Measurements from ENCODE around the gene PLEKHO2. TPM values are rescaled to one million over a fixed set of nuclear protein-coding genes. Genes with fewer than 3 reads are reported as not detected.

The PLEKHO2 gene
- total and polyA plus RNA-seq, 2 of the 8 experiments (the other 6 are each of a cell fraction or from before 2014, with no cell fraction given): 16.9 to 20.1 TPM

GRCh38 chr15:64847448-64847847, 5.7 kb downstream of the PLEKHO2 start (continued):
- TF ChIP-seq TAF1 (IDR thresholded peaks at IDR 0.05; ENCODE audit: low read depth, low read length) (no peak), CBX8 (IDR thresholded peaks at IDR 0.05; ENCODE audit: borderline replicate concordance, low read depth, low read length) (no peak), JUN (IDR thresholded peaks at IDR 0.05; ENCODE audit: low read depth, low read length) (no peak), HDAC2 (IDR thresholded peaks at IDR 0.05; ENCODE audit: borderline replicate concordance in 1 of 2, low read depth in 2 of 2, low read length in 2 of 2) (no peak)

Measured in H1 (cell line).